Sigmoid colon (tissue), 7 donors: Measurements from ENCODE around the gene VPS8. TPM values are rescaled to one million over a fixed set of nuclear protein-coding genes. Genes with fewer than 3 reads are reported as not detected.

ENCODE experiments used
- DNase-seq: peaks from one replicate; pipeline ENCODE4 v3.0.0-alpha.2; 2019
- H3K27ac ChIP-seq, 4 donors: fragments of 200-600 bp; sonication (generic); one replicate each; pipeline ENCODE4 v1.5.1; 2016 to 2019; ENCODE audit warnings: mild to moderate bottlenecking in 1 of 4
- H3K27me3 ChIP-seq, 3 donors: fragments of 200-600 bp; sonication (generic); one replicate each; pipeline ENCODE4 v1.5.1; 2019; ENCODE audit warnings: mild to moderate bottlenecking in 1 of 3
- H3K36me3 ChIP-seq, 4 donors: fragments of 200-600 bp; sonication (generic); one replicate each; pipeline ENCODE4 v1.5.1; 2016 to 2019
- H3K4me1 ChIP-seq, 4 donors: fragments of 200-600 bp; sonication (generic); one replicate each; pipeline ENCODE4 v1.5.1; 2017 to 2019
- H3K4me3 ChIP-seq, 4 donors: fragments of 200-600 bp; sonication (generic); one replicate each; pipeline ENCODE4 v1.5.1; 2017 to 2019; ENCODE audit warnings: mild to moderate bottlenecking in 2 of 4, moderate library complexity in 1 of 4
- H3K9me3 ChIP-seq, 4 donors: fragments of 200-600 bp in 3 of 4; sonication (generic) in 3 of 4; one replicate each; pipeline versions ENCODE4 v1.5.1 to v1.6.1; 2013 to 2019
- EP300 ChIP-seq, 4 donors: sonication (generic); formaldehyde crosslinking; IDR thresholded peaks; one replicate each; pipeline ENCODE4 v1.6.1; 2017; ENCODE audit warnings: antibody characterized with exemption in 4 of 4
- POLR2A ChIP-seq, 2 donors: fragments of 450-650 bp; IDR thresholded peaks; one replicate each; pipeline ENCODE4 v1.6.1; 2016; ENCODE audit warnings: antibody characterized with exemption in 2 of 2, mild to moderate bottlenecking in 2 of 2, moderate library complexity in 2 of 2
- POLR2AphosphoS5 ChIP-seq, 4 donors: sonication (generic); formaldehyde crosslinking; IDR thresholded peaks; one replicate each; pipeline ENCODE4 v1.6.1; 2017; ENCODE audit warnings: antibody characterized with exemption in 4 of 4
- WGBS, 2 donors: extraction: QIAGEN DNeasy Blood & Tissue Kit; methylation state at CpG; one replicate each; pipeline ENCODE4 v1.1.7; 2013; 5-methylcytosine and 5-hydroxymethylcytosine counted together
- intact Hi-C: fragments of 100-400 bp; cut with DNase I; formaldehyde crosslinking; loops from one replicate; pipeline ENCODE4 v1.15.1; 2023
- polyA plus RNA-seq, 3 donors: library from polyadenylated mRNA; stranded (reverse); fragments of 200-250 nt; gene quantifications; one replicate each; pipeline ENCODE4 v1.2.3, GENCODE V29; 2013
- total RNA-seq, 4 donors: library from RNA; depleted of rRNA; stranded (reverse); fragments of >200 nt; gene quantifications; one replicate each; pipeline ENCODE4 v1.1.0, GENCODE V29; 2016
- TF ChIP-seq, protein P1 (sequence below), 4 experiments: fragments of 450-650 bp in 3 of 4; fragments of 200-600 bp in 1 of 4; IDR thresholded peaks; one replicate each; pipeline ENCODE4 v1.5.1; 2016 to 2019; ENCODE audit warnings: antibody characterized with exemption in 4 of 4, mild to moderate bottlenecking in 3 of 4, moderate library complexity in 2 of 4
- donor health status: healthy with polysubstance abuse.
- donor health status: Bipolar disorder and iron deficiency.
- donor health status: healthy.

The VPS8 gene
- total and polyA plus RNA-seq, 7 donors = 12.0 to 64.5 (median 34.6) TPM

DNA sequence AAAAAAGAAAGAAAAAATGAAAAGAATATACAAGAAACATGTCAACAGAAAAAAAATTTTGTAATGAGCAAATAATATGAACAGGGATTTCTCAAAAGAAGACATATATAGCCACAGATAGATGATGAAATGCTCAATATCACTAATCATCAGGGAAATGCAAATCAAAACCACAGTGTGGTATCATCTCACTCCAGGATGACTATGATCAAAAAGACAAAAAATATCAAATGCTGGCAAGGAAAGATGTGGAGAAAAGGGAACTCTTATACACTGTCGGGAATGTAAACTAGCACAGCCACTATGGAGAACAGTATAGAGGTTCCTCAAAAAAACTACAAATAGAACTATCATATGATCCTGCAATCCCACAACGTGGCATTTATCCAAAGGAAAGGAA, 246.8 kb downstream of the VPS8 start:
- Histone ChIP-seq H3K9me3 (peaks cover 0 to 7% (median under 1%) of the 10 kb centered on the region in 4 donors), H3K36me3 (peaks cover 0 to 12% (median 0%) of the 10 kb centered on the region in 4 donors), H3K27me3 (no peaks in the 10 kb centered on the region), H3K4me1 (no peaks in the 10 kb centered on the region), H3K4me3 (no peak overlapping the region), H3K27ac (no peak overlapping the region)
- WGBS, 2 donors = 60 to 72% methylated on average over 2 of the region's 2 CpGs
- intact Hi-C loops = no loop called here
- DNase-seq = no peak
- TF ChIP-seq, protein P1, sequence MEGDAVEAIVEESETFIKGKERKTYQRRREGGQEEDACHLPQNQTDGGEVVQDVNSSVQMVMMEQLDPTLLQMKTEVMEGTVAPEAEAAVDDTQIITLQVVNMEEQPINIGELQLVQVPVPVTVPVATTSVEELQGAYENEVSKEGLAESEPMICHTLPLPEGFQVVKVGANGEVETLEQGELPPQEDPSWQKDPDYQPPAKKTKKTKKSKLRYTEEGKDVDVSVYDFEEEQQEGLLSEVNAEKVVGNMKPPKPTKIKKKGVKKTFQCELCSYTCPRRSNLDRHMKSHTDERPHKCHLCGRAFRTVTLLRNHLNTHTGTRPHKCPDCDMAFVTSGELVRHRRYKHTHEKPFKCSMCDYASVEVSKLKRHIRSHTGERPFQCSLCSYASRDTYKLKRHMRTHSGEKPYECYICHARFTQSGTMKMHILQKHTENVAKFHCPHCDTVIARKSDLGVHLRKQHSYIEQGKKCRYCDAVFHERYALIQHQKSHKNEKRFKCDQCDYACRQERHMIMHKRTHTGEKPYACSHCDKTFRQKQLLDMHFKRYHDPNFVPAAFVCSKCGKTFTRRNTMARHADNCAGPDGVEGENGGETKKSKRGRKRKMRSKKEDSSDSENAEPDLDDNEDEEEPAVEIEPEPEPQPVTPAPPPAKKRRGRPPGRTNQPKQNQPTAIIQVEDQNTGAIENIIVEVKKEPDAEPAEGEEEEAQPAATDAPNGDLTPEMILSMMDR (IDR thresholded peaks at IDR 0.05) = no peak
- no peak for TF ChIP-seq EP300 (IDR thresholded peaks at IDR 0.05)

DNA sequence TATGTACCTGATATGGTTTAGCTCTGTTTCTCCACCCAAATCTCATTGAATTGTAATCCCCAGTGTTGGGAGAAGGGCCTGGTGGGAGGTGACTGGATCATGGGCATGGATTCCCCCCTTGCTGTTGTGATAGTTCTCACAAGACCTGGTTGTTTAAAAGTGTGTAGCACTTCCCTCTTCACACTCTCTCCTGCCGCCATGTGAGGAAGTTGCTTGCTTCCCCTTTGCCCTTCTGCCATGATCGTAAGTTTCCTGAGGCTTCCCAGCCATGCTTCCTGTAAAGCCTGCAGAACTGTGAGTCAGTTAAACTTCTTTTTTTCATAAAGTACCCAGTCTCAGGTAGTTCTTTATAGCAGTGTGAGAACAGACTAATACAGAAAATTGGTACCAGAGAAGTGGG, 247.8 kb downstream of the VPS8 start:
- Histone ChIP-seq H3K27ac (no peak overlapping the region), H3K27me3 (no peaks in the 10 kb centered on the region), H3K36me3 (peaks cover 0 to 2% (median 0%) of the 10 kb centered on the region in 4 donors), H3K9me3 (peaks cover 0 to 7% (median under 1%) of the 10 kb centered on the region in 4 donors), H3K4me3 (no peak overlapping the region), H3K4me1 (no peaks in the 10 kb centered on the region)
- TF ChIP-seq POLR2A (IDR thresholded peaks at IDR 0.05) (no peak), EP300 (IDR thresholded peaks at IDR 0.05) (no peak), POLR2AphosphoS5 (IDR thresholded peaks at IDR 0.05) (no peak)
- TF ChIP-seq, protein P1 (IDR thresholded peaks at IDR 0.05) = no peak
- DNase-seq = no peak
- intact Hi-C loops = no loop called here
- WGBS, 2 donors = 58 to 88% methylated on average over 2 of the region's 2 CpGs

DNA sequence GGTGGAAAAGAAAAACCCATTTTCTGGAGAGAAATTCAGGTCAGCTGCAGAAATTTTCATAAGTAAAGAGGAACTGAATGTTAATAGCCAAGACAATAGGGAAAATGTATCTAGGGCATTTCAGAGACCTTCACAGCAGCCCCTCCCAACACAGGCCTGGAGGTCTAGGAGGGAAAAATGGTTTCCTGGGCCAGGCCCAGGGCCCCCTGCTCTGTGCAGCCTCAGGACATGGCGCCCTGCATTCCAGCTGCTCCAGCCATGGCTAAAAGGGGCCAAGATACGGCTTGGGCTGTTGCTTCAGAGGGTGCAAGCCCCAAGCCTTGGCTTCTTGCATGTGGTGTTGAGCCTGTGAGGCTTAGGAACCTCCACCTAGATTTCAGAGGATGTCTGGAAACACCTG, 248.7 kb downstream of the VPS8 start:
- H3K27me3 ChIP-seq = no peaks in the 10 kb centered on the region
- no peaks in the 10 kb centered on the region for H3K36me3 ChIP-seq
- intact Hi-C loops = no loop called here
- no peak for DNase-seq
- WGBS, 2 donors = 97 to 98% methylated on average over 2 of the region's 2 CpGs
- peaks cover 0 to 7% (median under 1%) of the 10 kb centered on the region in 4 donors for H3K9me3 ChIP-seq
- H3K4me3 ChIP-seq = no peak overlapping the region
- TF ChIP-seq, protein P1 (IDR thresholded peaks at IDR 0.05) = no peak
- H3K4me1 ChIP-seq = no peaks in the 10 kb centered on the region
- H3K27ac ChIP-seq = no peak overlapping the region

DNA sequence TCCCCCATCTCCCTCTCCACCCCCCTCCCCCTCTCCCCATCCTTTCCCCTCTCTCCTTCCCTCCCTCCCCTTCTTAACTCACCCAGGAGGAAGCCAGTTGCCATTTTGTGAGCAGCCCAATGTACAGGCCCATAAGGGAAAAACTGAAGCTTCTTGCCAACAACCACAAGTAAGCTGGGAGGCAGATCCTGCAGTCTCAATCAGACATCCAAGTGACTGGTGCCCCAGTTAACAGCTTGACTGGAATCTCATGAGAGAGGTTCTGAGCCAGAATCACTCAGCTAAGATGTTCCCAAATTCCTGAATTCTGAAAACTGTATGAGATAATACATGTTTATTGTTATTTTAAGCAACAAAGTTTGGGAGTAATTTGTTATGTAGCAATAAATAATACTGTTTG, 250.2 kb downstream of the VPS8 start:
- no peaks in the 10 kb centered on the region for H3K4me1 ChIP-seq
- no peaks in the 10 kb centered on the region for H3K36me3 ChIP-seq
- H3K27ac ChIP-seq = no peak overlapping the region
- no peaks in the 10 kb centered on the region for H3K27me3 ChIP-seq
- peaks cover 0 to 7% (median under 1%) of the 10 kb centered on the region in 4 donors for H3K9me3 ChIP-seq
- H3K4me3 ChIP-seq = no peak overlapping the region
- no peak for TF ChIP-seq EP300 (IDR thresholded peaks at IDR 0.05)
- TF ChIP-seq POLR2A (IDR thresholded peaks at IDR 0.05) = no peak
- no peak for TF ChIP-seq POLR2AphosphoS5 (IDR thresholded peaks at IDR 0.05)
- TF ChIP-seq, protein P1 (IDR thresholded peaks at IDR 0.05) = no peak
- intact Hi-C loops = no loop called here
- DNase-seq = no peak

DNA sequence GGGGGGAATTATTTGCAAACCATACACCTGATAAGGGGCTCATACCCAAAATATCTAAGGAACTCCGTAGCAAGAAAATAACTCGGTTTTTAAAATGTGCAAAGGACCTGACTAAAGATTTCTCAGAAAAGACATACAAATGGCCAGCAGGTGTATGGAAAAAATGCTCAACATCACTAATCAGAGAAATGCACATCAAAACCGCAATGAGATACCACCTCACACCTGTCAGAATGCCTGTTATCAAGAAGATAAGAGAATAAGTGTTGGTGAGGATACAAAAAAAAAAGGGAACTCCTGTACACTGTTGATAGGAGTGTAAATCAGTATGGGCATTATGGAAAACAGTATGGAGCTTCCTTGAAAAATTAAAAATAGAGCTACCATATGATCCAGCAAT, 251.5 kb downstream of the VPS8 start:
- H3K4me3 ChIP-seq = no peak overlapping the region
- intact Hi-C loops = no loop called here
- no peaks in the 10 kb centered on the region for H3K36me3 ChIP-seq
- H3K9me3 ChIP-seq = no peaks in the 10 kb centered on the region
- H3K27ac ChIP-seq = no peak overlapping the region
- H3K27me3 ChIP-seq = no peaks in the 10 kb centered on the region
- no peak for TF ChIP-seq POLR2A (IDR thresholded peaks at IDR 0.05)
- no peak for DNase-seq
- H3K4me1 ChIP-seq = no peaks in the 10 kb centered on the region
- 91 to 94% methylated on average over 3 of the region's 3 CpGs for WGBS, 2 donors
